GM12891 (cell line): ENCODE measurements around the gene ZNF648. TPM values are rescaled to one million over a fixed set of nuclear protein-coding genes. Genes with fewer than 3 reads are reported as not detected.
"Not testable (repeated sequence)": the region's sequence is repeated elsewhere in the genome, so short reads cannot be mapped to it uniquely, and the experiment has no call there.

Source experiments
- DNase-seq: peaks from one replicate; pipeline ENCODE4 v3.0.0; 2011; ENCODE audit warnings: low spot score; ENCODE audit not compliant: insufficient read length
- FAIRE-seq: peaks from 2 replicates; lab custom pipeline; 2011; peaks lifted over from hg19 to GRCh38; lab: Jason Lieb, UNC
- PAX5 ChIP-seq: IDR thresholded peaks from 2 replicates; pipeline ENCODE4 v1.6.1; 2011; ENCODE audit warnings: low read length, moderate library complexity, mild to moderate bottlenecking; ENCODE audit not compliant: insufficient read depth, severe bottlenecking
- POLR2A ChIP-seq: IDR thresholded peaks from 2 replicates; pipeline ENCODE4 v1.6.1; 2011; ENCODE audit warnings: low read depth, low read length, control low read depth
- POLR2AphosphoS5 ChIP-seq: IDR thresholded peaks from 2 replicates; pipeline ENCODE4 v1.6.1; 2011; ENCODE audit warnings: low read depth, low read length, control low read depth
- POU2F2 ChIP-seq: IDR thresholded peaks from 2 replicates; pipeline ENCODE4 v1.6.1; 2011; ENCODE audit warnings: low read depth, mild to moderate bottlenecking, control low read depth, low read length, moderate library complexity
- SPI1 ChIP-seq: IDR thresholded peaks from 2 replicates; pipeline ENCODE4 v1.6.1; 2011; ENCODE audit warnings: low read depth, low read length, control low read depth
- TAF1 ChIP-seq: IDR thresholded peaks from 2 replicates; pipeline ENCODE4 v1.6.1; 2011; ENCODE audit warnings: low read depth, low read length, control low read depth
- polyA plus RNA-seq: library from polyadenylated mRNA; unstranded; fragments of >200 nt; gene quantifications from one replicate; pipeline ENCODE4 v1.2.1, GENCODE V29; 2012; ENCODE audit warnings: low read depth, missing spikeins, inconsistent platforms; ENCODE audit not compliant: missing spikeins

The ZNF648 gene
- polyA plus RNA-seq: 0.03 TPM

GRCh38 chr1:182061594-182061993 lies at the start of gene ZNF648:
Gene ZNF648 (minus strand): TSS chr1:182061712. CDS start chr1:182058010, 3,702 bp downstream.
- no peak for FAIRE-seq

GRCh38 chr1:182110635-182111034 lies 49.1 kb upstream of the ZNF648 start:
- FAIRE-seq (no peak), DNase-seq (no peak)
- no peak for TF ChIP-seq POLR2A
- no peak for TF ChIP-seq TAF1
- TF ChIP-seq PAX5: no peak
- TF ChIP-seq POLR2AphosphoS5: no peak
- TF ChIP-seq POU2F2: no peak
- TF ChIP-seq SPI1: no peak

More at GRCh38 chr1:182061594-182061993, at the start of gene ZNF648:
- DNase-seq: no peak
- no peak for TF ChIP-seq TAF1
- no peak for TF ChIP-seq PAX5
- no peak for TF ChIP-seq POLR2AphosphoS5
- TF ChIP-seq POLR2A: no peak
- no peak for TF ChIP-seq SPI1

- FAIRE-seq (no peak), DNase-seq (no peak)
- TF ChIP-seq POLR2A (no peak), POLR2AphosphoS5 (no peak), PAX5 (no peak), TAF1 (no peak), SPI1 (no peak), POU2F2 (no peak)
Observed at GRCh38 chr1:182109771-182110170, 48.3 kb upstream of the ZNF648 start.

GRCh38 chr1:182107209-182107608 lies 45.7 kb upstream of the ZNF648 start:
- FAIRE-seq (no peak), DNase-seq (no peak)
- TF ChIP-seq SPI1 (no peak), POLR2AphosphoS5 (no peak), PAX5 (no peak), TAF1 (no peak), POLR2A (no peak), POU2F2 (no peak)

GRCh38 chr1:182102043-182102416 lies 40.5 kb upstream of the ZNF648 start:
- TF ChIP-seq SPI1 (no peak), POLR2AphosphoS5 (no peak), POU2F2 (no peak), POLR2A (no peak), PAX5 (no peak), TAF1 (no peak)
- DNase-seq (no peak), FAIRE-seq (no peak)

- FAIRE-seq: no peak
- TF ChIP-seq SPI1 (no peak), TAF1 (no peak), POLR2A (no peak), POU2F2 (no peak), PAX5 (no peak), POLR2AphosphoS5 (no peak)
- DNase-seq: no peak
Observed at GRCh38 chr1:182101415-182102042, 40.0 kb upstream of the ZNF648 start.

GRCh38 chr1:182098301-182098700 lies 36.8 kb upstream of the ZNF648 start:
- no peak for TF ChIP-seq POLR2AphosphoS5
- TF ChIP-seq PAX5: no peak
- no peak for TF ChIP-seq POU2F2
- TF ChIP-seq POLR2A: no peak
- no peak for TF ChIP-seq TAF1
- no peak for TF ChIP-seq SPI1
- FAIRE-seq (no peak), DNase-seq (no peak)

- no peak for FAIRE-seq
- no peak for DNase-seq
Observed at GRCh38 chr1:182095946-182096345, 34.4 kb upstream of the ZNF648 start.

GRCh38 chr1:182094514-182095005 lies 33.0 kb upstream of the ZNF648 start:
- peak; percentile 41 for TF ChIP-seq SPI1
- not testable (repeated sequence) for DNase-seq, FAIRE-seq

More at GRCh38 chr1:182095946-182096345, 34.4 kb upstream of the ZNF648 start:
- no peak for TF ChIP-seq POLR2AphosphoS5
- no peak for TF ChIP-seq POU2F2
- no peak for TF ChIP-seq PAX5
- TF ChIP-seq POLR2A: no peak
- TF ChIP-seq TAF1: no peak
- no peak for TF ChIP-seq SPI1
